ENCODE measurements around the gene LKAAEAR1.

Gene LKAAEAR1

GRCh38 chr20:64077541-64077875 is 6.7 kb downstream of the LKAAEAR1 start:
- no peak for DNase-seq

DNA sequence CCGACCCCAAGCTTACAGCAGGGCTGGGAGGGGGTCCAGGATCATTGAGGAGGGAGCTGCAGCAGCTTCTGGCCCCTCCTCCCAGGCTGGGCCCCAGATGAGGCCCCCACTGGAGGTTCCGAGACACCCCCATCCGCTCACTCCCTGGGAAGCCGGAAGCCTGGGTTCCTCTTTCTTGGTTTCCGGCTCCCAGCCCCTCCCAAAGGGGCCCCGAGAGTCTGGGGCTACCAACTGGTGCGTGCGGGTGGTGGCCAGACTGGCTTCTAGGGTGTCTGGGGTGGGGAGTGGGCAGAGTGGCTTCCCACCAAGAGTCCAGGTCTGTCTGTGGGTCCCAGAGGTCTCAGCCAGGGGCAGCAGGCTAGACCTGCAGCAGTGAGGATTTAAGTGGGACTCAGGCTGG is 7.1 kb downstream of the LKAAEAR1 start:
- DNase-seq: no peak

DNA sequence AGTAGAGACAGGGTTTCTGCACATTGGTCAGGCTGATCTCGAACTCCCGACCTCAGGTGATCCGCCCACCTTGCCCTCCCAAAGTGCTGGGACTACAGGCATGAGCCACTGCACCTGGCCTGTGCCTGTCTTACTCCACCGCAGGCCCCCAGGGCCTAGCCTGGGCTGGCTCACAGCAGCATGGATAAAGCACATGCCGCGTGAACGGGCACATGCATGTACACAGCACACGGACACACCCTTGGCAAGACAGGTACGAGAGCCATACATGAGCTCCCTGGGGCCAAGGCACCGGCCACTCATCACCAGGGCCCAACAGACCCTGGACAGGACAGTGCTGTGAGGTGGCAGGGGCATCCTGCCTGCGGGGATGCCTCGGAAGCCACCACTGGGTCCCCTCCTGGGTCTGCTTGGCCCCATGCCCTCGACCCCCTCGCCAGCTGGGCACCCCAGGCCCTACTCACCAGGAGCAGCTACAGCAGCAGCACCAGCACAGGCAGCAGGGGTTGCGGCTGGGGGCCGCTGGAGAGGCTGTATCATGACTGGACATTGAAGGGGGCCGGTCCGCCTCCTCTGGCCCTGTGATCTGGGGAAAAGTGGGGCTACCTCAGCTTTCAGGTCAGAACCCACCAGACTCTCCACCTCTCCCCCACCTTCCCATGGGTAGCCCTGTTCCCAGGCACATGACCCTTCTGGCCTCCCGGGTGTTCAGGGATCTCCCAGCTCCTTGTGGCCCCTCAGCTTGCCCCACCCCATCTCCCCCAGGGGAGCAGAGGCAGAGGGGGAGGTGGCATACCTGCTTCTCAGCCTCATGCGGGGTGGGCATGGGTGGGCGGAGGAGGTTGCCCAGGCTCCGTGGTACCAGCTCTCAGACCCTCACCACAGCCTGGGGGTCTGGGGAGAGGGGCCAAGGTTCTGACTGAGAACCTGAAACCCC is 7.9 kb downstream of the LKAAEAR1 start:
- no peak for DNase-seq

GRCh38 chr20:64075556-64075955 is 8.6 kb downstream of the LKAAEAR1 start:
- no peak for DNase-seq

DNA sequence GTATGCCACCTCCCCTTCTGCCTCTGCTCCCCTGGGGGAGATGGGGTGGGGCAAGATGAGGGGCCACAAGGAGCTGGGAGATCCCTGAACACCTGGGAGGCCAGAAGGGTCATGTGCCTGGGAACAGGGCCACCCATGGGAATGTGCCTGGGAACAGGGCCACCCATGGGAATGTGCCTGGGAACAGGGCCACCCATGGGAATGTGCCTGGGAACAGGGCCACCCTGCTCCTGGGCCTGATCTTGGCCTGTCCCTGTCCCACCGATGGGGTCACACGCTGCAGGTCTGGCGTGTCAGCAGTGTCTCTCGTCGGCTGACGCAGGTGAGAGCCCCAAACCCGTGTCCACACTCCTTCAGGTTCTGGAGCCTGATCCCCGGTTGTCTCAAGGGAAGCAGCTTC is 9.2 kb downstream of the LKAAEAR1 start:
- no peak for DNase-seq

GRCh38 chr20:64074184-64074789 is 9.9 kb downstream of the LKAAEAR1 start:
- DNase-seq: no peak

- DNase-seq: no peak
Observed at GRCh38 chr20:64073476-64074183, 10.6 kb downstream of the LKAAEAR1 start.

DNA sequence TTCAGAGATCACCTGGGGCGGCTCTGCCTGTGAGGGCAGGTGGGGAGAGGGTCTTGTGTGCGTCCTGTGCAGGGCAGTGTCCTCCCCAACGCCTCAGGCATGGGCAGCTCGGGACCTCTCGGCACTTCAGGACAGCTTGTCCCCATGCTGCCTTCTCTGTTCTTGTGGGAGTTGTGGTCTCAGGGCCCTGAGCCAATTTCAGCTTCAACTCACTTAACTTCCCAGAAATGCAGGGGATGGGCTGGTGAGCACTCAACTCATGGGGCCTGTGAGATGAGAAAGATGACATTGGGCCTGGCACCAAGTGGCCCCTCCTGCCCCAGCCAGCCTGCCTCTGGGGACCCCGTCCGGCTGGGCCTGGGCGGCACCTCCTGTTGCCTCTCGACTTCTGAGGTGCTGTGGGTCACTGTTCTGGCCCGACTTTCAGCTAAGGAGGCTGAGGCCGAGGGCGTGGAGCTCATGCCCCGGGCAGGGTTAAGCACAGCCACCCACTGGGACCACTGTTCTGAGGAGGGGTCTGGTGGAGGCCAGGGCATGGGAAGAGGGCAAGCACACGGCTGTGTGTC is 11.6 kb downstream of the LKAAEAR1 start:
- no peak for DNase-seq

GRCh38 chr20:64071341-64072332 is 12.6 kb downstream of the LKAAEAR1 start:
- DNase-seq: no peak

- no peak for DNase-seq
Observed at GRCh38 chr20:64070244-64070993, 13.8 kb downstream of the LKAAEAR1 start.

DNA sequence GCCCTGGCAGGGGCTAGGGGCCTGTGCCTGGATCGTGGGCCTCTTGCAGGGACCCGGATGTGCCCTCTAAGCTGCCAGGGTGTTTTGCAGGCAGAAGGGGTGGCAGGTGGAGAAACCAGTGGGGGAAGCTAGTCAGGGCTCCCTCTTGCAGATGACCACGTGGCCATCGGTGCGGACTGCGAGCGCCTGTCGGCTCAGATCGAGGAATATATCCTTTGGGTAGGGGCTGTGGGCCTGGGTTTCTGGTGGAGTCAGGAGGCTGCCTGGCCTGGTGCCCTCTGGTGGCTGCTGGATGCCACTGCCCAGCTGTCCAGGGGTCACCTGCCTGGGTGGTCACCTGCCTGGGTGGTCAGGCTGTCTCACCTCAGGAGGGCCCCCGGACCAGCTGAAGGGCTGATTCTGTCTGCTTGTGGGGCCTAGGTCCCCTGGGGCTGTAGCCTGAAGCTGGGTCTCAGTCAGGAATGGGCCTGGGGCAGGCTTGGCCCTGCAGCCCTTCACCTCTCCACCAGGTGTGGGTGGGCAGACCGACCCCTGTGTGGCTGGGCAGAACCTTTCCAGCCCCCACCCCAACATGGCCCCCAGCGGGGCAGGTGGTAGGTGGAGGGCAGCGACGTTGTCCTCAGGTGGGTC is 14.5 kb downstream of the LKAAEAR1 start:
- no peak for DNase-seq

DNA sequence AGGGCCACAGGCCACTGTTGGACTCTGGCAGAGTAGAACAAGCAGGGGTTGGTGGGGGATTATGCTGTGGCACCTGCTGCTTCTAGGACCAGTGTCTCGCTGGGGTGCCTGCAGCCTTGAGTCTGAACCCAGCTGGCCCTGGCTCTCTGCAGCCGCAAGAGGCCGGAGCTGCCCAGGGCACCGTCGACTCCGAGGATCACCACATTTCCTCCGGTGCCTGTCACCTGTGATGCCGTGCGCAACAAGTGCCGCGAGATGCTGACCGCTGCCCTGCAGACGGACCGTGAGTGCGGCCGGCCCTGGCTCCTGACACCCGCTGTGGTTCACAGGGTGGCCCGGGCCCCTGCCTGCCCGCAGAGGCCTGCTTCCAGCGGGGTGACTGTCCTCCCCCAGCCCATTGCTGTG is 15.0 kb downstream of the LKAAEAR1 start:
- DNase-seq: no peak

- DNase-seq: no peak
Observed at GRCh38 chr20:64068386-64069208, 15.6 kb downstream of the LKAAEAR1 start.

DNA sequence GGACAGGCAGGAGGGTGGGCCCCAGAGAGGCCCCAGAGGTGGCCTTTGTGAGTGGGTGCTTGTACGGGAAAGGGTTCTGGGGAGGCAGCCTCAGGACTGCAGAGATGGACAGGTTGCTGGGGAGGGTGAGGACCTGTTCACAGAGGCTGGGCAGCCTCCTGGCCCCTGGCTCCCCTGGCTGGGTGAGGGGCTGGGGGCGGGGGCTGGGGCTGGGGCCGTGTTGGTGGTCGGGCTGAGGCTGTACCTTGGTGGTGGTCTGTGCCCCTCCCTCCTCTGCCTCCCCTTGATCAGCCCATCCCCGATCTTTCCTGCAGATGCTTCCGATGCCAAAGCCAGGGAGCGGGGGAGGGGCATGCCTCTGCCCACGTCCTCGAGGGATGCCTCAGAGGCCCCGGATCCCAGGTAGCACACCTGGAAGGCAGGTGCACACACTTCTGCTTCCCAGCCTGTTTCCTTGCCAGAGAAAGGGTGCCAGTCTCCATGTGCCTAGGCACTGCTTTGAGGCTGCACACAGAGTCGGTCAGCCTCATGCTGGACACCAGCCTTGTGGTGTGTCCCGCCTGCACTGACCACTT is 16.4 kb downstream of the LKAAEAR1 start:
- DNase-seq: no peak

DNA sequence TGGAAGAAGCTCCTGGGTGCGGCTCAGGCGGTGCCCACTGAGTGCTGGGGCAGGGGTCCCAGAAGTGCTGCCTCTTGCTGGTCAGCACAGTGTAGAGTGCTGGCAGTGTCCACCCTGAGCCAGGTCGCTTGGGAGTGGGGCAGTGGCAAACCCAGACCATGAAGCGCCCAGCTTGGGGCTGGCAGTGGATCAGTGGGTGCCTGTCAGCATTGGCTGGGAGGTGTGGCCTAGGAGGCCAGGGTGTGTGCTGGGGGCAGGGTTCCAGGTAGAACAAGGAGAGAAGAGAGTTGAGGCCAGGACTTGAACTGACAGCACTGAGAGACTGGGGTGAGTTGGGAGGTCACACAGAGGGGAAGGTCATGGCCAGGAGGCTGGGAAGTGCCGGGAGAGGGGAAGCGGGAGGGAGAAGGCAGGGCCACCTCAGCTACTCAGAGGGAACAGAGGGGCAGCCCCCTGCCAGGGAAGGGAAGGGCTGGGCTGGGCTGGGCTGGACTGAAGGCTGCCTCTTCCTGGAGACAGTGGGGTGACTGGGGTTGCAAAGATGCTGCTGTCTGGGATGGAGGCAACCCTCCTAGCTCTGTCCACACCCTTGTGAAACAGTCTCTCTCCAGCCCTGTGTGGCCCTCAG is 17.1 kb downstream of the LKAAEAR1 start:
- no peak for DNase-seq

GRCh38 chr20:64065974-64066343 is 18.2 kb downstream of the LKAAEAR1 start:
- no peak for DNase-seq

GRCh38 chr20:64065062-64065973 is 18.9 kb downstream of the LKAAEAR1 start:
- no peak for DNase-seq

- no peak for DNase-seq
Observed at GRCh38 chr20:64064145-64064698, 20.0 kb downstream of the LKAAEAR1 start.
